GM04503 (cell line): Measurements from ENCODE around the gene ANKH.
"Not testable (repeated sequence)": the region's sequence is repeated elsewhere in the genome, so short reads cannot be mapped to it uniquely, and the experiment has no call there.

Experiments used
- DNase-seq: peaks from one replicate; pipeline ENCODE4 v3.0.0-alpha.2; 2012; ENCODE audit warnings: low read depth

Gene ANKH

DNA sequence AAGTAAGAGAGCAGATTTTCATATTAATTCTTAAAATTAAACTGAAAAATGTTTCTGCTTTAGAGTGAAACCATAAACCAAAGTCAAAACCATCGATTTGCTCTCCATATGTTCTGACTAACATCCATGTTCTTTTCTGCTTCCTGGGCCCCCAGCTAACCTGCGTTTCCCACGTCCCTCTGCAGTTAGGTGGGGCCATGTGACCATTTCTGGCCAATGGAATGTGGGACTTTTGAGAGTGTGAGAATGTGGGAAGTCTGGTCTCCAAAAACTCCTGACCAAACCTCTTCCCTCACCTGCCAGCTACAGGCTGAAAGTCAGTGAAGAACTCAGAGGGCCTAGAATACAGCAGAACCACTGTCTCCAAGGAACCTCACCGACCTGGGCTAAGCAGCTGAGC, 44.9 kb downstream of the ANKH start:
- DNase-seq = no peak

GRCh38 chr5:14825977-14826376, 45.6 kb downstream of the ANKH start:
- no peak for DNase-seq

DNA sequence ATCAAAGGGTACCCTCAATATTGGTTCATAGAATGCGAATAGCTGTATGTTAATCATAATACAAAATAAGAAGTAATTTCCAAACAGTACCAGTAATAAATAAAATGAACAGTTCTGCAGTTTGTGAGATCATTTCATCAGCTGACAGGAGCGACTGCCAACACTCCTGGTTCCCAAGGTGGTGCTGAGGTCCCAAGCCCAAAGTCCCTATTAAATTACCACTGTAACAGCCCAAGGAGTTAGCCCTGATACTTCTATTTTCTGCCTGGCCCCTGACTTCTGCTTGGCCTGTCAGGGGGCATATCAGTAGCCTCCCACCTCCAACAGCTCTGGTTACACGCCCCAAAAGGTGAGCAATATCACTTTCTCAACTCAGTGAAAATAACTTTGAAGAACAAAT, 47.1 kb downstream of the ANKH start:
- DNase-seq = no peak

DNA sequence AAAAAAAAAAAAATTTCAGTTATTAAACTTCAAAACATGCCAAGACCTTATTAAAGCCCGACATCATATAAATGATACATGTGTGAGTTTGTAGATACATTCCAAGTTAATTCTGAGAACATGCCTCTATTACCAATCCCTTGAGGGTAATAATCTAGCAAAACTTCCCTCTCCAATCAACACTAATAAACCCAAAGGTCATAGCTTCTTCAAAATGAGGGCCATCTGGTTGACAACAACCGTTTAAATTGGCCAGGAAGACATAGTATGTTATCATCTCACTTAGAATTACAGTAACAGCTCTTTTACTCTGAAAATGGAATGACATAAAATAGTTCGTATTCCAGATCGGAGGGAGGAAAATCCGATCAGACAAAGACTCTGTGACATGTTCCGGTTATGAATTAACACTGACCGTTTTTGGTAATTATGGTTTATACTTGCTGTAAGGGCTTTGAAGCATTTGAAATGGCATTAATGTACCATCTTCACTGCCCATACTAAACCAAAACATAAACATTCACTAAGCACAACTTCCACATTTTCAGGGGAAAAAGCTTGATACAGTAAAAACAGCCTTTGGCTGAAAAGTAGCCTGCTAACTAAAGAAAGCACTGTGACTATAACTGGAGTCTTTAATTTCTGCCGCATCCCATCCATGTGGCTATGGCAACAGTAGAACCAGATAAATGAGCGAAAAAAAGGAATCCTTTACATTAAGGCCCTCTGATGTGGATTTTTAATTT, 50.3 kb downstream of the ANKH start:
- no peak for DNase-seq

DNA sequence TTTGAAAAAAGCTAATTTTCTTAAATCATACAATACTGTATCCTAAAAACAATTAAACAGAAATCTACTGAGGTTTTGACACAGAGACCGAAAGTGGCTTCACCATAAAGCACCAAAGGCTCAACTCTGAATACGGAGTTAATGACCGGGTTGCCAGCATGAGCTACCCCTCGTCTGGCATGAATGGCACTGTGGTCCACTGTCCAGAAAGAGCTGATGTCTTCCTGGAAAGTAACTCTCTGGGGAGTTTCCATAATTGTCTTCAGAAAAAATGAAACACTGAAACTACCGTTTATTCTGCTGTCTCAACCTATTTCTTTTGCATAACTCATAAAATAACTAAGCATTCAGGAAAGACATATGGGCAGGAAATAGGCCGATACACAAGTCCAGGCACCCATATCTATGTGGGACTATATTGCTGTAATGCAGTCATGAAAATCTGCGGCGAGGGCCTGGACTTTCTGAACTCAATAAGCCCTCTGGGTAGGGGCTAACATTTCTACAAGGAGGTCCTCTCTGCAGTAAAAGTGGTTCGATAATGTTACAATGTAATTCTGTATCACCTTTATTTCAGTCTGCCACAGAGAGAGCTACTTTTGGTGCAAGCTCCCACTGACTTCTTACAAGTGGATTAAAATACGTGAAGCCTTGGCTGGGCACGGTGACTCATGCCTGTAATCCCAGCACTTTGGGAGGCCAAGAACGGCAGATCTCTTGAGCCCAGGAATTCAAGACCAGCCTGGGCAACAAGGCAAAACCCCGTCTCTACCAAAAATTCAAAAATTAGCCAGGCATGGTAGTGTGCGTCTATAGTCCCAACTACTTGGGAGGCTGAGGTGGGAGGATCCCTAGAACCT, 52.4 kb downstream of the ANKH start:
- DNase-seq = no peak

GRCh38 chr5:14817762-14818136, 53.8 kb downstream of the ANKH start:
- not testable (repeated sequence) for DNase-seq

DNA sequence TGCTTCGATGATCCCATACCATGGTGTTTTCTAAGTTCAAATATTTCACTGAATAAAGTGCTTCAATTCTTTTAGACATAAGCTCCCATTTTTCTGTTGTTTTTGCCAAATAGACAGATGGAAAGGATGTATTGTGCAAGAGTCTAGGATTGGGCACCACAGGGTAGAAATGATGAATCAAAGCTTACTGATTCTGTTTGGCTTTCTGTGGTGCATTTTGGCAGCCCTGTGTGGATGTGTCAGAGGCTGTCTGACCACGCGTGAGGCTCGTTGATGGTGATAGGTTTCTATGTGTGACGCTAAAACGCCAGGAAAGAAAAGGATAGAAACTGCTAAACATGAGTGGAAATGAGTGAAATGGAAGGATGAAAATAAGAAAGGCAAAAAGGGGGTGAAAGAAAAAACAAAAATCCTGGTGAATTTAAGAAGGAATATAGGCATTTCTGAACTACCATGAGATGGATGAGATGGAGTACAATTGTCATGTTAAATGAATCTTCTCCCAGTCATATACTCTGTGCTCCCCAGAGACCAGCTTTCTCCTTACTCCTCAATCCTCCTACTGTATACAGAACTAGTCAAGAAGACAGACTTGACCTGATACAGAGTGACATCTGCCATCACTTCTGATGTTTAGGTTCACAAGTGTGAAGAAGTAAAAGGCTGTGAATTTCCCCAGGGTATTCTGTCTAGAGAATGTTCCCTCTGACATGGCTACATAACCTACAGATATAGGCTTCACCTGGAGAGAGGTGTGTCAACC, 54.4 kb downstream of the ANKH start:
- DNase-seq = peak; percentile 89

- no peak for DNase-seq
Measured at GRCh38 chr5:14816374-14816998, 55.1 kb downstream of the ANKH start.

DNA sequence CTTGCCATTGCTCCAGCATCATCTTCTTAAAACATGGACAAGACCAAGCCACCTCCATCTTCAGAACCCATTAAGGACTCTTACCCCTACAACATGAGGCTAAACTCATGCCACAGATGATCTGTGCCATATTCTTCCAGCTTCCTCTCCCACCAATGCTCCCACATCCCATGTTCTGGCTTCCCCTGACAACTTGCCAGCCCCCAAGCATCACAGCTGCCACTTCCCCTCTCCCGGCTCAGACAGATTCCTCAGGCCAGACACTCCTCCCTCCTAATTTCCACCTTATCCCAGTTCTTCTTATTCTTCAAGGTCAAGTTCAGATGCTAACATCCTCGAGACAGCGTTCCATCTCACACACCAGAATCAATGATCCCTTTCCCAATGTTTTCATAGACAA, 57.8 kb downstream of the ANKH start:
- no peak for DNase-seq

GRCh38 chr5:14812166-14812565, 59.4 kb downstream of the ANKH start:
- DNase-seq = no peak

DNA sequence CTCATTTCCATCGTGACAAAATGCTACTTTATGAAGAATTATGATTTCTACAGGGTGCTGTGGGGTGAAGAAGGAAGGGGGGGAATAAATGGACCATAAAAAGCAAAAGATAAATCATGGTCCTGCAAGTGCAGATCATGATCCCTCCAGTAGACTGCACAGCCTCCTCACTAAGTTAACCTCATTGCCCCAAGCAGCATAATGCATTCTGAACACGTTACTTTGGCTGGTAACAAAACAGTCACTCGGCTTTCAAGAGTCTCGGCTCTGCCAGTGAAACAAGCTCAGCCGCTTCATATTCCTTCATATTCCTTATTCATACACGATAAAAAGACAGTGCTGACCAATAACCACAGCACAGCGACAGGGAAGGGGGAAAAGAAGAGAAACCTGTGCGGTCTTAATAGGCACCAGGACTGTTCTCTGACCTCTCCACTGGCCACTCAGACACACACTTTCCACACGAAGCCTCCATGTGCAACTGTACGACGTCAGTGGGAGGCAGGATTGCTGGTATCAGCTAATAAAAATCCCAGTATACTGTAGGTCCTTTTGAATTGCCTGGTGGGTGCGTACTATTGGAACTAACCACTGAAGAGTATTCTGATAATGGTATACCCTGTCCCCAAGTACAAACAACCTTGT, 60.5 kb downstream of the ANKH start:
- no peak for DNase-seq

GRCh38 chr5:14810282-14810681, 61.3 kb downstream of the ANKH start:
- no peak for DNase-seq

DNA sequence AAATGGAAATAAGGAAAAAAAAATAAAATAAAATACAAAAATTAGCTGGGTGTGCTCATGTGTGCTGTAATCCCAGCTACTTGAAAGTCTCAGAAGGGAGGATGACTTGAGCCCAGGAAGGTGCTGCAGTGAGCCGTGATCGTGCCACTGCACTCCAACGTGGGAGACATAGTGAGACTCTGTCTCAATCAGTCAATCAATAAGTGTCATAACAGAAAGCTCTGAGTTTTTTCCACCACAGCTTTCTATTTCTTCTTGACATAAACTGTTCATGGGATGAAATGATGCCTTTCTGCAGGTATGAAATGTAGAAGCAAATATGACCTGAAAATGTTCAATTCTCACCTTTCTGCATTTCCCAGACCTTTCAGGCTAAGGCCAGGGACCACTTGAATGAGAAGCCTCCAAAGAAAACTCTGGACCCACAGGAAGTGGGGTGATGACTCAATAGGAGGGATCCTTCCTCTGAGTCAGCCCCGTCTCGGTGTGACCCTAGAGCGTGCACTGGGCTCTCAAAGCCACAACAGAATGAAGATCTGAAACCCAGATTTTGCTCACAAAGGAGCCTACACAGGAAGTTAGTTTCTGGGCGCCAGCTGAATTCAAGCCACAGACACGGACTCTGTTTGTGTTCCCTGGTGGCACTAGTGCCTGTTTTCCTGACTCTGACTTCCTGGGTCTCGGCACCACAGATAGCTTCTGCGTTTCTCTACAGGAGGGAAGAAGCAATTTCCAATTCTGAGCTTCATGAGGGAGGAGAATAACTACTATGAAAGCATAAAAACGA, 62.0 kb downstream of the ANKH start:
- peak; percentile 75 for DNase-seq

GRCh38 chr5:14807471-14807870, 64.1 kb downstream of the ANKH start:
- no peak for DNase-seq

DNA sequence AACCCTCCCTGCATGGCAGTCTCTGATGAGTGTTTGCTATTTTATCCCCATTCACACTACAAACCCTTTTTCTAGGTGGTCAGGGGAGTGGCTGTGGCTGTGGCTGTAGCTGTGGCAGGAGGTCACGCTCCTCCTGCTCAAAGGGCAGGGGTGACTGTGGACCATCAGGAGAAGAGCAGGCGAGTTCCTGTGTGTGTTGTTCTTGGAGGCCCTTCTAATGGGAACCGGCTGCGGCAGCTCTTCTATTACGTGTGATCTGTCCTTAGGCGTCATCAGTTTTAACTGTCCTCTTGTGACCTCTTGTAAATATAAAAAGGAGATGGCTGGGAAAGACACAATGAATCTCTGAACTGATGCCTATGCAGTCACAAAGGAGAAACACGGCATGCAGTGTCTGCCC, 65.1 kb downstream of the ANKH start:
- peak; percentile 85 for DNase-seq

- DNase-seq = no peak
Measured at GRCh38 chr5:14802541-14802940, 69.0 kb downstream of the ANKH start.

DNA sequence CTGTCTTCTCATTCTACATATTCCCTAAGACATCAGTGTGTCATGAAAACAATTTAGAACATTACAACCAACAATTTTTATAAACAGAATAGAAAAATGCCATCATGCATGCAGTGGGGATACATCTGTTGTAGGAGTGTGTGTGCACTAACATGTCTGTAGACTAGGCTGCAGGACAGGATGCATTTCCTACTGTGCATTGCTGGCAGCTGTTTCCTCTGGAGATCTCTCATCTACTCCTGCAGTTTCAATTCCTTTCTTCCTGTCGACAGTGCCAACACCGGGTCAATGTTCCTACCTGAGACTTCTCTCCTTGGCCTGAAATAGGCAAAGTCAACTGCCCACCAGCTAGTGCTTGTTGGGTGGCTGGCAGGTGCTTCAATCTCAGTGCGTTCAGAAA, 69.8 kb downstream of the ANKH start:
- no peak for DNase-seq

GRCh38 chr5:14797385-14797784, 74.2 kb downstream of the ANKH start:
- DNase-seq = not testable (repeated sequence)

GRCh38 chr5:14794583-14795230, 76.9 kb downstream of the ANKH start:
- DNase-seq = no peak

GRCh38 chr5:14793851-14794250, 77.7 kb downstream of the ANKH start:
- DNase-seq = no peak
